Activated T-cell treated with anti-CD3 and anti-CD28 coated beads for 1 hour (primary cell): Measurements from ENCODE around the gene CCL4.
"Not testable (repeated sequence)": the region's sequence is repeated elsewhere in the genome, so short reads cannot be mapped to it uniquely, and the experiment has no call there.

ENCODE experiments used
- DNase-seq: peaks from one replicate; pipeline ENCODE4 v3.0.0-alpha.2; 2020; ENCODE audit warnings: low read depth

Gene CCL4

DNA sequence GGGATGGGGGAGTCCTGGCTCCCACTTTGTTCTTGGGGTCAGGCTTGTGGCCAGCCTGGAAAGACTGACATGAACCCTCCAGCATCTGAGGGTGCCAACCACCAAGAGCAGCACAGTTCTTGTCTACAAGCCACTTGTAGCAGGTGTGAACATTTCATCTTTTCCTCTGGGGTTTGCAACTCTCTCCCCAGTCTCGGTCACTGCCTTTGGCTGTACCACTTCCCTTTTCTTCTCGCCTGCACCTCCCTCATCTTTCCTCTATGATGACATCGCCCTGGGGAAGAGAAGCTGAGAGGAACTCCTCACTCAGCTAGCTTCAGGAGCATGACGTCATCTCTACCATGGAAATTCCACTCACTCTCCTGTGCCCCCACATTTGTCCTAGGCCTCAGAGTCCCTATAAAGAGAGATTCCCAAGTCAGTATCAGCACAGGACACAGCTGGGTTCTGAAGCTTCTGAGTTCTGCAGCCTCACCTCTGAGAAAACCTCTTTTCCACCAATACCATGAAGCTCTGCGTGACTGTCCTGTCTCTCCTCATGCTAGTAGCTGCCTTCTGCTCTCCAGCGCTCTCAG lies at the start of gene CCL4:
CCL4 (plus strand) TSS at position 427 of the 575 bp plus-strand sequence; CDS start at position 506, 79 bp downstream.
- not testable (repeated sequence) for DNase-seq

GRCh38 chr17:36055171-36055570 lies 48.5 kb upstream of the CCL4 start:
- DNase-seq = no peak

GRCh38 chr17:36055921-36056520 lies 47.6 kb upstream of the CCL4 start:
- DNase-seq = no peak

DNA sequence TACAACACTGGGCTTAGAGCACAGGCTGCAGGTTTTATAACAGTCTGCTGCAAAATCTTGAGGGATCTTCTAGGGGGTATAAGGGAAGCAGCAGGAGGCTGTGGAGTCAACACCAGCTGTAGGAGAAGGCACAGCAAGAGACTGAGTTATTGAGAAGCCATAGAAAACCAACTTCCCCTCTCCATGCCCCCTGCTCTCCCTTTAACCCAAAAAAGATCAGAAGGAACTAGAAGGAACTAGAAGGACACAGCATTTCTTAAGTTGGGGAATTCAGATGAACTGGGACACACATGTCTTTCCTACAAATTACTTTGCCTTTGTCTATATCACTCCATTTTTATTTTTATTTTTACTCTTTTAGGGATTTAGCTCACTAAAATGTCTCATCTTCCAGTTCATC lies 45.7 kb upstream of the CCL4 start:
- no peak for DNase-seq

GRCh38 chr17:36059406-36059805 lies 44.2 kb upstream of the CCL4 start:
- no peak for DNase-seq

DNA sequence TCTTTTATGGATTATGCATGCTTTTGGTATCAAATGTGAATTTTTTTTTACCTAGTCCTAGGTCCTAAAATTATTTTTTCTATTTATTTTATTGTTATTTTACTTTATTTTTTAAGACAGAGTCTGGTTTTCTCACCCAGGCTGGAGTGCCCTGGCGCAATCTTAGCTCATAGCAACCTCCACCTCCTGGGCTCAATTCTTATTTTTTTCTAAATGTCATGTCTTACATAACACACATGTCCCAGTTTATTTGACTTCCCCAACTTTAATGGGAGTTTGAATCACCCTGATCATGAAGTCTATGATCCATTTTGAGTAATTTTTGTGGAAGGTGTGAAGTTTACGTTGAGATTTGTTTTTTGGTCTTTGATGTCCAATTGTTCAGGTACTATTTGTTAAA lies 42.8 kb upstream of the CCL4 start:
- DNase-seq = no peak

- DNase-seq = no peak
Measured at GRCh38 chr17:36063786-36064541, 39.7 kb upstream of the CCL4 start, which contains the start of gene CCL18. Gene CCL18 (plus strand): TSS chr17:36064272. CDS start chr17:36064343, 71 bp downstream.

- no peak for DNase-seq
Measured at GRCh38 chr17:36066365-36066985, 37.2 kb upstream of the CCL4 start.

DNA sequence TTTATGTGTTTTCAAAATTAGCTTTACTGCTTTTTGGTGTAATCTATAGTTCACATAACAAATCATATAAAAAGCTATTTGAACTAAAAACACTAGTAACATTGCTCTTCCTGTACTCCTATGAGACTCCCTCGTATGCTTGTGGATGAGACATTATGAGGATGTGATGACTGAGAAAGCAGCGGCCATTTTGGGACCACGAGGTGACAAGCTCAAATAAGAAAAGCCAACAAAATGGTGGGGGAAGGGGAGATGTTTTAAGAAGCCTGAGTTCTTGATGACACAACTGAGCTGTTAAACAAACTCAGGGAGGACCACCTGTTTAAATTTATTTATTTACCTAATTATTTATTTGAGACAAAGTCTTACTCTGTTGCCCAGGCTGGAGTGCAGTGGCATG lies 35.1 kb upstream of the CCL4 start:
- no peak for DNase-seq

- no peak for DNase-seq
Measured at GRCh38 chr17:36069136-36069535, 34.5 kb upstream of the CCL4 start.

DNA sequence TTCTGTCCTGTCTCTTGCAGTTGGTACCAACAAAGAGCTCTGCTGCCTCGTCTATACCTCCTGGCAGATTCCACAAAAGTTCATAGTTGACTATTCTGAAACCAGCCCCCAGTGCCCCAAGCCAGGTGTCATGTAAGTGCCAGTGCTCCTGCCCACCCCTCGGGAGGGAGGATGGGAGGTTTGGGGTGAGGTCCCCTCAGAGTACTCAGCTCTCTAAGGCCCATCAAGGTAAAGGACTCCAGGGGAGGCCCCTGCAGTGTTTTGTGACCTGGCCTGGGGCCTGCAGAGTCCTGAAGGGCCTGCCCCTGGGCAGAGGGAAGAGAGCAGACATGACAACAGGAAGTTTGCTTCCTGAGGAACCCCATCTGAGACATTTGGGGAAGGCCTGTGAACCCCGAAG lies 33.2 kb upstream of the CCL4 start:
- no peak for DNase-seq

DNA sequence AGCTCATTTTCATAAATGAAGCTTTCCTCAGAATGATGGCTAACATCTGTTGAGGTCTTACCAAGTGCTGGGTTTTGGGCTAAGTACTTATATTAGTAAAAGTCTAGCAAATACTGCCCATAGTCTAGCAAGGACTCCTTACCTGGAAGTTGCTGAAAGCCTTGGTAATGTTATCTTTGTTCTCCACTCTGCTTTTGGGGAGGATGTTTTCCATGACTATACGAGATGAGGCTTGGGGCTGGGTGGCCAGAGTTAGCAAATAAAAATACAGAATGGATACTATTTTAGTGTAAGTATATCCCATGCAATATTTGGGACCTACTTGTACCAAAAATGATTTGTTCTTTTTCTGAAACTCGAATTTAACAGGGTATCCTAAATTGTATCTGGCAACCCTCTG lies 31.9 kb upstream of the CCL4 start:
- DNase-seq = no peak

DNA sequence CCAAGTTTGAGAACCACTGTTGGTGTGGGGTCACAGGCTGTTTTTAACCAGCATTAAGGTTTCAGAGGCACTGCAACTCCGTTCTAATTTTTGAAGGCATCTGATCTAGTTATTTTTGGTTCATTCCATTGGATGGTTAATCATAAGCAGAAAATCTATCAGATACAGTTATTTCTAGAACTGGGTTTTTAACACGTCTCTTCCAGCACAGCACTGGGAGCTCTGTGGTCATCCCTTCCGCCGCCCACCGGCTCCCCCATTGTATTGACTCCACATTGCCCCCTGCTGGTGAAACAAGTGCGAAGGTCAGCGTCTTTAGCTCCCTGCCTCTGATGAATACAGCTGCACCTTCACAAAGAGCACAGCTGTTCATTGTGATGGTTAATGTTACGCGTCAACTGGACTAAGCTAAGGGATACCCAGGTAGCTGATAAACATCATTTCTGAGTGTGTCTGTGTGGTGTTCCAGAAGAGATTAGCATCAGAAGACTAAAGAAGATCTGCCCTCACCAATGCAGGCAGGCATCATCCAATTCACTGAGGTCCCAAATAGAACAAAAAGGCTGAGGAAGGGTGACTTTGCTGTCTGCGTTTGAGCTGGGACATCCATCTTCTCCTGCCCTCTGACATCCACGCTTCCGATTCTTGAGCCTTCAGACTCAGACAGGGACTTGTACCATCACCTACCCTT lies 31.1 kb upstream of the CCL4 start:
- DNase-seq = peak; percentile 29

DNA sequence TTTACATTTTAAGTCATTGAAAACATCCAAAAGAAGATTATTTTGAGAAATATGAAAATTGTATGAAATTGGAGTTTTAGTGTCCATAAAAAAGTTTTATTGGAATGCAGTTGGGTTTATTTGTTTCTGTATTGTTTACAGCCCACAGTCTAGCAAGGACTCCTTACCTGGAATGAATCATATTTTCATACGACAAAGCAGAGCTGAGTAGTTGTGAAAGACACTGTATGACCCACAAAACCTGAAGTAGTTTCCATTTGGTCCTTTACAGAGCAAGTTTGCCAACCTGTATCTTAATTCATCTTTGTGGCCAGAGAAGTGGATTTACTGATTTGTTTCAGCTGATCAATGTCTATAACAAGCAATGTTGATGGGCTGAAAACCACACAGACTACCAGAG lies 29.3 kb upstream of the CCL4 start:
- DNase-seq = no peak

GRCh38 chr17:36081681-36082471 lies 21.8 kb upstream of the CCL4 start:
- DNase-seq = not testable (repeated sequence)

- DNase-seq = not testable (repeated sequence)
Measured at GRCh38 chr17:36082482-36083120, 21.0 kb upstream of the CCL4 start.

GRCh38 chr17:36083691-36084090 lies 19.9 kb upstream of the CCL4 start:
- DNase-seq = not testable (repeated sequence)

GRCh38 chr17:36085765-36086164 lies 17.9 kb upstream of the CCL4 start:
- no peak for DNase-seq

DNA sequence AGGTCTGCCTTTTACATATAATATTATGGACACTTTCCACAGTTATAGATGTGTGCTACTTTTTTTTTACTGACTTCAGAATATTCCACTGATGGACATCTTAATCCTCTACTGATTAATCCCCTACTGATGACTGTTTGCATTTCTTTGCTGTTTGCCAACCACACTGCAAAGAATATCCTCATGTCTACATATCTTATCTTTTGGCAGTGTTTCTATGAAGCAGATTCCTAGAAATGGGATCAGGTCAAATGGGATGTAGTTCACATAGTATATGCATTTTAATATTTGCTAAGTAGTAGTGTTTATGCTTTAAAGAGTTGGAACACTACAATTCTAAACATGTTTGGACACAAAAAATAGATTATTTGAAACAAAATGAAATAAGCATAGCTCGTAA lies 16.8 kb upstream of the CCL4 start:
- DNase-seq = no peak

DNA sequence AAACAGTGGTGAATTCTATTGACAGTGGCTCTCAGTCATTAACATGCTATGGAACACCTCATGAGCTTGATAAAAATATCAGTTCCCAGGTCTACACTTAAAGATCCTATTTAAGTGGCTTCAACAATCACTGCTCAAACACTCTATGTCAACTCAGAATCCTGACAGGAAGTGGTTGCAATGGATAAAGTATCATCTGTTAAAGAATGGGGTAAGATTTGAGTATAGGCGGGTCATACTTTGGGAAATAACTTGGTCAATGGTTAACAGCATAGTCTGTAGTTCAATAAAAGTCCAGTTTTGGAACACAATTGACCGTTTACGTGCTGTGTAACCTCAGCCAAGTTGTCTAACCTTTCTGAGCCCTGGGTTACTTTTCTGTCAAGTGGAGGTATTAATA lies 16.2 kb upstream of the CCL4 start:
- not testable (repeated sequence) for DNase-seq
